ENCODE measurements around the gene BTBD9. TPM values are rescaled to one million over a fixed set of nuclear protein-coding genes. Genes with fewer than 3 reads are reported as not detected.

BTBD9 gene
- polyA plus RNA-seq, 1 donor from 2014 or later: 15.2 TPM

GRCh38 chr6:38504996-38505395, 134.7 kb downstream of the BTBD9 start:
- peaks cover 0 to 4% (median 4%) of the 10 kb centered on the region in 3 donors for H3K4me1 Mint-ChIP-seq
- H3K27ac Mint-ChIP-seq: no peak overlapping the region
- no peaks in the 10 kb centered on the region for H3K27me3 Mint-ChIP-seq
- H3K9me3 Mint-ChIP-seq: no peaks in the 10 kb centered on the region
- peaks cover 1% of the 10 kb centered on the region for H3K36me3 Mint-ChIP-seq
- H3K4me3 Mint-ChIP-seq: no peak overlapping the region

- Mint-ChIP-seq H3K27ac (no peak overlapping the region), H3K36me3 (no peaks in the 10 kb centered on the region), H3K27me3 (no peaks in the 10 kb centered on the region), H3K4me3 (no peak overlapping the region), H3K9me3 (no peaks in the 10 kb centered on the region), H3K4me1 (peaks cover 0 to 2% (median 2%) of the 10 kb centered on the region in 3 donors)
These were observed 135.6 kb downstream of the BTBD9 start for GRCh38 chr6:38503960-38504682.

- no peak overlapping the region for H3K4me3 Mint-ChIP-seq
These were observed 136.5 kb downstream of the BTBD9 start for GRCh38 chr6:38503032-38503773.

GRCh38 chr6:38502423-38502822, 137.3 kb downstream of the BTBD9 start:
- H3K27ac Mint-ChIP-seq: no peak overlapping the region
- no peaks in the 10 kb centered on the region for H3K27me3 Mint-ChIP-seq
- H3K36me3 Mint-ChIP-seq: no peaks in the 10 kb centered on the region
- no peak overlapping the region for H3K4me3 Mint-ChIP-seq
- no peaks in the 10 kb centered on the region for H3K9me3 Mint-ChIP-seq
- peaks cover 0 to 2% (median 2%) of the 10 kb centered on the region in 3 donors for H3K4me1 Mint-ChIP-seq

More at GRCh38 chr6:38503032-38503773, 136.5 kb downstream of the BTBD9 start:
- Mint-ChIP-seq H3K4me1 (peaks cover 0 to 2% (median 2%) of the 10 kb centered on the region in 3 donors), H3K36me3 (no peaks in the 10 kb centered on the region), H3K9me3 (no peaks in the 10 kb centered on the region), H3K27me3 (no peaks in the 10 kb centered on the region), H3K27ac (no peak overlapping the region)

GRCh38 chr6:38501931-38502330, 137.8 kb downstream of the BTBD9 start:
- Mint-ChIP-seq H3K9me3 (no peaks in the 10 kb centered on the region), H3K4me3 (no peak overlapping the region), H3K27ac (no peak overlapping the region), H3K27me3 (no peaks in the 10 kb centered on the region), H3K36me3 (no peaks in the 10 kb centered on the region), H3K4me1 (peaks cover 2 to 4% (median 2%) of the 10 kb centered on the region in 3 donors)

GRCh38 chr6:38499529-38500096, 140.1 kb downstream of the BTBD9 start:
- Mint-ChIP-seq H3K4me1 (peaks cover 4 to 10% (median 10%) of the 10 kb centered on the region in 3 donors), H3K4me3 (no peak overlapping the region), H3K36me3 (no peaks in the 10 kb centered on the region), H3K27ac (no peak overlapping the region), H3K27me3 (no peaks in the 10 kb centered on the region), H3K9me3 (no peaks in the 10 kb centered on the region)

- Mint-ChIP-seq H3K4me3 (no peak overlapping the region), H3K27ac (peak overlapping the region in 1 of 3 donors; percentile 20), H3K4me1 (peaks cover 4 to 12% (median 10%) of the 10 kb centered on the region in 3 donors), H3K27me3 (no peaks in the 10 kb centered on the region), H3K9me3 (no peaks in the 10 kb centered on the region), H3K36me3 (no peaks in the 10 kb centered on the region)
These were observed 140.8 kb downstream of the BTBD9 start for GRCh38 chr6:38498805-38499445.

- peaks cover 4 to 16% (median 10%) of the 10 kb centered on the region in 3 donors for H3K4me1 Mint-ChIP-seq
- H3K9me3 Mint-ChIP-seq: no peaks in the 10 kb centered on the region
These were observed 141.6 kb downstream of the BTBD9 start for GRCh38 chr6:38498085-38498484.

GRCh38 chr6:38497546-38497945, 142.2 kb downstream of the BTBD9 start:
- no peaks in the 10 kb centered on the region for H3K27me3 Mint-ChIP-seq
- H3K4me1 Mint-ChIP-seq: peaks cover 4 to 16% (median 10%) of the 10 kb centered on the region in 3 donors
- no peak overlapping the region for H3K4me3 Mint-ChIP-seq
- peak overlapping the region in 1 of 3 donors; percentile 81 for H3K27ac Mint-ChIP-seq
- no peaks in the 10 kb centered on the region for H3K9me3 Mint-ChIP-seq
- H3K36me3 Mint-ChIP-seq: no peaks in the 10 kb centered on the region

More at GRCh38 chr6:38498085-38498484, 141.6 kb downstream of the BTBD9 start:
- peak overlapping the region in 2 of 3 donors; percentile 20 to 66 for H3K27ac Mint-ChIP-seq
- H3K27me3 Mint-ChIP-seq: no peaks in the 10 kb centered on the region
- no peak overlapping the region for H3K4me3 Mint-ChIP-seq
- no peaks in the 10 kb centered on the region for H3K36me3 Mint-ChIP-seq

- Mint-ChIP-seq H3K27me3 (no peaks in the 10 kb centered on the region), H3K4me1 (peaks cover 4 to 14% (median 10%) of the 10 kb centered on the region in 3 donors), H3K36me3 (no peaks in the 10 kb centered on the region), H3K4me3 (no peak overlapping the region), H3K27ac (no peak overlapping the region), H3K9me3 (no peaks in the 10 kb centered on the region)
These were observed 143.7 kb downstream of the BTBD9 start for GRCh38 chr6:38495922-38496635.

- H3K4me1 Mint-ChIP-seq: peaks cover 4 to 14% (median 10%) of the 10 kb centered on the region in 3 donors
- no peaks in the 10 kb centered on the region for H3K9me3 Mint-ChIP-seq
- H3K27me3 Mint-ChIP-seq: no peaks in the 10 kb centered on the region
- no peaks in the 10 kb centered on the region for H3K36me3 Mint-ChIP-seq
- no peak overlapping the region for H3K4me3 Mint-ChIP-seq
- no peak overlapping the region for H3K27ac Mint-ChIP-seq
These were observed 144.2 kb downstream of the BTBD9 start for GRCh38 chr6:38495518-38495917.

- H3K27ac Mint-ChIP-seq: peak overlapping the region in 1 of 3 donors; percentile 65
- H3K4me3 Mint-ChIP-seq: no peak overlapping the region
- H3K27me3 Mint-ChIP-seq: no peaks in the 10 kb centered on the region
- H3K36me3 Mint-ChIP-seq: no peaks in the 10 kb centered on the region
- peaks cover 4 to 14% (median 10%) of the 10 kb centered on the region in 3 donors for H3K4me1 Mint-ChIP-seq
- no peaks in the 10 kb centered on the region for H3K9me3 Mint-ChIP-seq
These were observed 145.7 kb downstream of the BTBD9 start for GRCh38 chr6:38493931-38494547.

GRCh38 chr6:38492031-38492430, 147.7 kb downstream of the BTBD9 start:
- Mint-ChIP-seq H3K27ac (peak overlapping the region in 1 of 3 donors; percentile 23), H3K4me3 (no peak overlapping the region), H3K9me3 (no peaks in the 10 kb centered on the region), H3K4me1 (peaks cover 4 to 14% (median 6%) of the 10 kb centered on the region in 3 donors), H3K36me3 (no peaks in the 10 kb centered on the region), H3K27me3 (no peaks in the 10 kb centered on the region)

GRCh38 chr6:38489951-38490350, 149.8 kb downstream of the BTBD9 start:
- Mint-ChIP-seq H3K4me3 (no peak overlapping the region), H3K9me3 (no peaks in the 10 kb centered on the region), H3K27me3 (no peaks in the 10 kb centered on the region), H3K36me3 (no peaks in the 10 kb centered on the region), H3K4me1 (peaks cover 3 to 9% (median 7%) of the 10 kb centered on the region in 3 donors), H3K27ac (no peak overlapping the region)

Data from IgD-negative memory B cell (primary cell).